Mammary epithelial cell (primary cell): ENCODE data around the gene APOLD1.

Source experiments
- EZH2 ChIP-seq: IDR thresholded peaks from 2 replicates; pipeline ENCODE4 v1.6.1; 2012; ENCODE audit warnings: low read length, inconsistent platforms, borderline replicate concordance
- TF ChIP-seq, protein P1 (sequence below), 2 donors: IDR thresholded peaks in 1 of 2; conservative IDR thresholded peaks in 1 of 2; 2 replicates each; pipeline ENCODE4 v1.5.1; 2011 to 2012; ENCODE audit warnings: inconsistent platforms in 2 of 2, low read length in 2 of 2, mild to moderate bottlenecking in 2 of 2, control low read depth in 1 of 2, low read depth in 1 of 2; ENCODE audit not compliant: insufficient read depth in 1 of 2; ENCODE audit errors: extremely low read depth in 1 of 2

GRCh38 chr12:12796171-12796570 lies 10.7 kb downstream of the APOLD1 start:
- TF ChIP-seq, protein P1, sequence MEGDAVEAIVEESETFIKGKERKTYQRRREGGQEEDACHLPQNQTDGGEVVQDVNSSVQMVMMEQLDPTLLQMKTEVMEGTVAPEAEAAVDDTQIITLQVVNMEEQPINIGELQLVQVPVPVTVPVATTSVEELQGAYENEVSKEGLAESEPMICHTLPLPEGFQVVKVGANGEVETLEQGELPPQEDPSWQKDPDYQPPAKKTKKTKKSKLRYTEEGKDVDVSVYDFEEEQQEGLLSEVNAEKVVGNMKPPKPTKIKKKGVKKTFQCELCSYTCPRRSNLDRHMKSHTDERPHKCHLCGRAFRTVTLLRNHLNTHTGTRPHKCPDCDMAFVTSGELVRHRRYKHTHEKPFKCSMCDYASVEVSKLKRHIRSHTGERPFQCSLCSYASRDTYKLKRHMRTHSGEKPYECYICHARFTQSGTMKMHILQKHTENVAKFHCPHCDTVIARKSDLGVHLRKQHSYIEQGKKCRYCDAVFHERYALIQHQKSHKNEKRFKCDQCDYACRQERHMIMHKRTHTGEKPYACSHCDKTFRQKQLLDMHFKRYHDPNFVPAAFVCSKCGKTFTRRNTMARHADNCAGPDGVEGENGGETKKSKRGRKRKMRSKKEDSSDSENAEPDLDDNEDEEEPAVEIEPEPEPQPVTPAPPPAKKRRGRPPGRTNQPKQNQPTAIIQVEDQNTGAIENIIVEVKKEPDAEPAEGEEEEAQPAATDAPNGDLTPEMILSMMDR (conservative IDR thresholded peaks at IDR 0.05 in 1 of 2, IDR thresholded peaks at IDR 0.05 in 1 of 2; ENCODE audit: extremely low read depth in 1 of 2, insufficient read depth in 1 of 2, low read depth in 1 of 2, low read length in 2 of 2), result no peak
- TF ChIP-seq EZH2, result no peak
